Measurements from ENCODE around the gene ATP13A1. TPM values are rescaled to one million over a fixed set of nuclear protein-coding genes. Genes with fewer than 3 reads are reported as not detected.
"Not testable (repeated sequence)": the region's sequence is repeated elsewhere in the genome, so short reads cannot be mapped to it uniquely, and the experiment has no call there.

ATP13A1 gene
- total RNA-seq (ENCODE audit: low replicate concordance): 35.1 and 173 TPM in 2 replicates

DNA sequence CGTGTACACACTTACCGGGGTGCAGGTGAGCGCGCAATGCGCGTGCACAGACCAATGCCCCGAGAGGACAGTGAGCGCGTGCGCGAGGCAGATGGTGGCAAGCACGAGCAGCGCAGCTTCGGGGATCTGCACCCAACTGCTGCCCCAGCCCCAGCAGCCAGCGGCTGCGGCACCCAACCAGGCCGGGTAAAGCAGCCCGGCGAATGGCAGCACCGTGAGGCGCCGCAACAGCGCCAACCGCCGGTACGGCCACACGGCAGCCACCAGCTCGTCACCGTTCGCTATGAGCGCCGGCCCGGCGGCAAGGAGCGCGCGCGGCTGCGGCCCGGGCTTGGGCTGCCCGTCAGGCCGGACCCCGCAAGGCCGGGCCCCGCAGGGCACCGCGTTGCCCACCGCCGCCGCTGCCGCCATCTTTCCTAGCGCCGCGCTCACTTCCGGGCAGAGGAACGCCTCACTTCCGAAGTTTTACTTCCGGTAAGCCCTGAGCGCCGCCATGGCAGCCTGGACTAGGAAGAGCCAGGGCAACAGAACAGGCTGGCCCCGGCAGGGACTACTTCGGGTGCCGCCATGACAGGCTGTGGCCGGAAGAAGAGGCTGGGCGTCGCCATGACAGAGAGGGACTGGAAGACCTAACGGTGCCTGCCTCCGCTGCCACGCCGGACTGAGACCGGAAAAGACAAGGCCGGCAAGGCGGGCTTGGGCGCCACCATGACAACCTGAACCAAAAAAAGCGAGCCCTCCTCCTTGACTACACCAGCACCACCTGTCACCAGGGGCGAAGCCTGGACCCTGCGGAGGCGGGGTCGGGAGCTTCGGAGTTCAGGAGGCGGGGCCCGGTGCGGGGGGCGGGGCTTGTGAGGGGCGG is at the start of gene ATP13A1:
TSS of gene ATP13A1 (minus strand) at position 421 of the 865 bp plus-strand sequence. CDS start at position 411, 10 bp downstream.
- peak within 1 kb of the TSS; percentile 99 for H3K4me3 ChIP-seq (ENCODE audit: low read depth, low read length)
- TF ChIP-seq, protein P1, sequence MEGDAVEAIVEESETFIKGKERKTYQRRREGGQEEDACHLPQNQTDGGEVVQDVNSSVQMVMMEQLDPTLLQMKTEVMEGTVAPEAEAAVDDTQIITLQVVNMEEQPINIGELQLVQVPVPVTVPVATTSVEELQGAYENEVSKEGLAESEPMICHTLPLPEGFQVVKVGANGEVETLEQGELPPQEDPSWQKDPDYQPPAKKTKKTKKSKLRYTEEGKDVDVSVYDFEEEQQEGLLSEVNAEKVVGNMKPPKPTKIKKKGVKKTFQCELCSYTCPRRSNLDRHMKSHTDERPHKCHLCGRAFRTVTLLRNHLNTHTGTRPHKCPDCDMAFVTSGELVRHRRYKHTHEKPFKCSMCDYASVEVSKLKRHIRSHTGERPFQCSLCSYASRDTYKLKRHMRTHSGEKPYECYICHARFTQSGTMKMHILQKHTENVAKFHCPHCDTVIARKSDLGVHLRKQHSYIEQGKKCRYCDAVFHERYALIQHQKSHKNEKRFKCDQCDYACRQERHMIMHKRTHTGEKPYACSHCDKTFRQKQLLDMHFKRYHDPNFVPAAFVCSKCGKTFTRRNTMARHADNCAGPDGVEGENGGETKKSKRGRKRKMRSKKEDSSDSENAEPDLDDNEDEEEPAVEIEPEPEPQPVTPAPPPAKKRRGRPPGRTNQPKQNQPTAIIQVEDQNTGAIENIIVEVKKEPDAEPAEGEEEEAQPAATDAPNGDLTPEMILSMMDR (IDR thresholded peaks at IDR 0.05; ENCODE audit: insufficient read depth, low read length): peak; percentile 6
- DNase-seq (ENCODE audit: low read depth): peak; percentile 98

DNA sequence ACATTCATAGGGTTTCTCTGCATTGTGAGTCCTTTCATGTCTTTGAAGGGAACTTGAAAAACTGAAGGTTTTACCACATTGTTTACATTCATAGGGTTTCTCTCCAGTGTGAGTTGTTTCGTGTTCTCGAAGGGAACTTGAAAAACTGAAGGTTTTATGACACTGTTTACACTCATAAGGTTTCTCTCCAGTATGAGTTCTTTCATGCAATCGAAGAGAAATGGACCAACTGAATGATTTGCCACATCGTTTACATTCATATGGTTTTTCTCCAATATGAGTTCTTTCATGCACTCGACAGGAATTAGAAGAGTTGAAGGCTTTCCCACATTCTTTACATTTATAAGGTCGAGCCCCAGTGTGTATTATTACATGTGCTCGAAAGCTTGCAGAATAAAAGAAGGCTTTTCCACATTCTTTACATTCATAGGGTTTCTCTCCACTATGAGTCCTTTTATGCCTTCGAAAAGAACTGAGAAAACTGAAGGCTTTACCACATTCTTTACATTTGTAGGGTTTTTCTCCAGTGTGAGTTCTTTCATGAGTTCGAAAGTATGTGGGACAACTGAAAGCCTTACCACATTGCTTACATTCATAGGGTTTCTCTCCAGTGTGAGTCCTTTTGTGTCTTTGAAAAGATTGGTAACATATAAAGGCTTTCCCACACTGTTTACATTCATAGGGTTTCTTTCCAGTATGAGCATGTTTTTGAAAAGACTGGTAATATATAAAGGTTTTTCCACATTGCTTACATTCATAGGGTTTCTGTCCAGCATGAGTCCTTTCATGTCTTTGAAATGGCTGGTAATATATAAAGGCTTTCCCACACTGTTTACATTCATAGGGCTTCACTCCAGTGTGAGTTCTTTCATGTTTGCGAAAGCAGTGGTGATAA is 48.7 kb upstream of the ATP13A1 start:
- no peak for DNase-seq (ENCODE audit: low read depth)
- no peak overlapping the region for H3K4me3 ChIP-seq (ENCODE audit: low read depth, low read length)
- TF ChIP-seq, protein P1 (IDR thresholded peaks at IDR 0.05; ENCODE audit: insufficient read depth, low read length): no peak

DNA sequence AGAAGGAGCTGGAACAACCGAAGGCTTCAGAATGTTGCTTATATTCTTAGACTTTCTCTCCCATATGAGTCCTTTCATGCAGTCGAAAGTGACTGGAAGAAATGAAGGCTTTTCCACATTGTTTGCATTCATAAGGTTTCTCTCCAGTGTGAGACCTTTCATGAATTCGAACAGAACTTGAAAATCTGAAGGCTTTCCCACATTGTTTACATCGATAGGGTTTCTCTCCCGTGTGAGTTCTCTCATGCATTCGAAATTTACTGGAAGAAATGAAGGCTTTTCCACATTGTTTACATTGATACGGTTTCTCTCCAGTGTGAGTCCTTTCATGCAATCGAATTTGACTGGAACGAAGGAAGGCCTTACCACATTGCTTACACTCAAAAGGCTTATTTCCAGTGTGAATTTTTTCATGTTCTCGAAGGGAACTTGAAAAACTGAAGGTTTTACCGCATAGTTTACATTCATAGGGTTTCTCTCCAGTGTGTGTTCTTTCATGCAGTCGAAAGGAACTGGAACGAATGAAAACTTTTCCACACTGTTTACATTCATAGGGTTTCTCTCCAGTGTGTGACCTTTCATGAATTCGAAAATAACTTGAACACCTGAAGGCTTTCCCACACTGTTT is 47.9 kb upstream of the ATP13A1 start:
- TF ChIP-seq, protein P1 (IDR thresholded peaks at IDR 0.05; ENCODE audit: insufficient read depth, low read length): no peak
- DNase-seq (ENCODE audit: low read depth): no peak
- H3K4me3 ChIP-seq (ENCODE audit: low read depth, low read length): no peak overlapping the region

DNA sequence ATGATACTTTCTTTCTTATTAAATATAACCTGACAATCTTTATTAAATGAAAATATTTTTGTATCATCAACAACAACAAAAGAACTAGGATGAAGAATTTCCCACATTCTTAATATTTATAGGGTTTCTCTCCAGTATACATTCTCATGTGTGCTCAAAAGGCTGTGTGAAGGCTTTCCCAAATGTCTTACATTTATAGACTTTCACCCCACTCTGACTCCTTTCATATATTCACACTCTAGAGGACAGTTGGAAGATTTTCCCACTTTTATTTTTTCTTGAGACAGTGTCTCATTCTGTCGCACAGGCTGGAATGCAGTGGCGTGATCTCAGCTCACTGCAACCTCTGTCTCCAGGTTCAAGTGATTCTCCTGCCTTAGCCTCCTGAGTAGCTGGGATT is 47.0 kb upstream of the ATP13A1 start:
- H3K4me3 ChIP-seq (ENCODE audit: low read depth, low read length): no peak overlapping the region
- DNase-seq (ENCODE audit: low read depth): no peak
- TF ChIP-seq, protein P1 (IDR thresholded peaks at IDR 0.05; ENCODE audit: insufficient read depth, low read length): no peak

DNA sequence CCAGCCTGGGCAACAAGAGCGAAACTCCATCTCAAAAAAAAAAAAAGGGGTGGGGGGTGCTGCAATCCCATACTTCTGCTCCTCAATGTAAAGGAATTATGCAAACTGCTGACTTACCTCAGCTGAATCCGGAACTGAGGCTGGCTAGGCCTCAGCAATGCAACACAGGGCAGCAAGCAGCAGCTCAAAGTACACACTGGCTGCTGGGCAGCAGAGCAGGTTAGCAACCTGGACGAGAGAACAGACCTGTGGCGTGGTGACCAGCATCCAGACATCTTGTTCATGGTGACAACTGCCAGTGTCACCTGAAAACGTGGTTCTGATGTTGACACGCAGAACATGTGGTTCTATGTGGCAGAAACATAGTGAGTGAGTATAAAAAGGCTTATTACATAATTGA is 41.4 kb upstream of the ATP13A1 start:
- TF ChIP-seq, protein P1 (IDR thresholded peaks at IDR 0.05; ENCODE audit: insufficient read depth, low read length): no peak
- H3K4me3 ChIP-seq (ENCODE audit: low read depth, low read length): no peak overlapping the region
- DNase-seq (ENCODE audit: low read depth): no peak

DNA sequence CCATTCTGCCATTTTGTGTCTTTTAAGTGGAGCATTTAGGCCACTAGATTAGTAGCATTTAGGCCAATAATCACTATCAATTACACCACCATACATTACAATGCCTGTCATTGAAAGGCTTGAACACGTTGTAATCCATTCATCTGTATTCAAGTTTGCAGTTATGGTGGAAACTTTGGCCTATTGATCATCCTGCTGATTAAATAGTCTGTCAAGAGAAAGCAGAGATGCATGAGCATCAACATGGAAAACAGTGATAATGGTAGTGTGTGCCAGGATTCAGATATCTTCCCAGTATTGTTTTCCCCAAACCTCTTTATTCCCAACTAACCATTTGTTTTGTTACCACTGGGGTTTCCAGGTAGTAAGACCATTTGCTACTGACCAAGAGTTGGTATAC is 37.0 kb upstream of the ATP13A1 start:
- DNase-seq (ENCODE audit: low read depth); H3K4me3 ChIP-seq (ENCODE audit: low read depth, low read length): not testable (repeated sequence)
